ENCODE results near the gene TRIM40. TPM values are rescaled to one million over a fixed set of nuclear protein-coding genes. Genes with fewer than 3 reads are reported as not detected.
A peak's percentile ranks its signal among the peaks of the same experiment; 100 is the strongest.

The TRIM40 gene
- total and polyA plus RNA-seq, 2 of the 13 experiments (the other 11 are each of a cell fraction or from before 2014, with no cell fraction given): 0.58 TPM; not detected in 1

- peak; percentile 93 for TF ChIP-seq DRAP1 (CRISPR knock-in tag; IDR thresholded peaks at IDR 0.05)
- no peak for TF ChIP-seq ZNF615 (CRISPR knock-in tag; IDR thresholded peaks at IDR 0.05; ENCODE audit: borderline replicate concordance)
- no peak for TF ChIP-seq TRIM22 (IDR thresholded peaks at IDR 0.05)
- TF ChIP-seq ZBTB20 (CRISPR knock-in tag; IDR thresholded peaks at IDR 0.05; ENCODE audit: borderline replicate concordance, low read depth): no peak; the same call in 1 of the 2 replicates
- peak; percentile 96 for TF ChIP-seq ERF (CRISPR knock-in tag; IDR thresholded peaks at IDR 0.05)
- 0 out of 2 replicates have a peak, but pooled peaks have one; percentile 13 for TF ChIP-seq SOX13 (IDR thresholded peaks at IDR 0.05)
- peak in 1 of 2 experiments; percentile 42; a peak in 2 of 4 replicates for TF ChIP-seq SOX13 (CRISPR knock-in tag; conservative IDR thresholded peaks at IDR 0.05 in 1 of 2, IDR thresholded peaks at IDR 0.05 in 1 of 2)
- peak; percentile 48 for TF ChIP-seq RARA (CRISPR knock-in tag; IDR thresholded peaks at IDR 0.05)
- peak; percentile 82; the same call in 1 of the 2 replicates for TF ChIP-seq ZNF20 (CRISPR knock-in tag; IDR thresholded peaks at IDR 0.05)
- TF ChIP-seq ZNF550 (CRISPR knock-in tag; IDR thresholded peaks at IDR 0.05; ENCODE audit: borderline replicate concordance): peak; percentile 35; the same call in 1 of the 2 replicates
- peak; percentile 78; the same call in 1 of the 2 replicates for TF ChIP-seq TFDP1 (CRISPR knock-in tag; IDR thresholded peaks at IDR 0.05; ENCODE audit: borderline replicate concordance)
- TF ChIP-seq HNF1B (CRISPR knock-in tag; IDR thresholded peaks at IDR 0.05): peak; percentile 82
- TF ChIP-seq ZNF362 (CRISPR knock-in tag; IDR thresholded peaks at IDR 0.05; ENCODE audit: borderline replicate concordance): peak; percentile 8; the same call in 1 of the 2 replicates
- TF ChIP-seq MTERF4 (CRISPR knock-in tag; IDR thresholded peaks at IDR 0.05): peak; percentile 39; the same call in 1 of the 2 replicates
- no peak for TF ChIP-seq REL (CRISPR knock-in tag; conservative IDR thresholded peaks at IDR 0.05)
- no peak for TF ChIP-seq ZNF432 (CRISPR knock-in tag; IDR thresholded peaks at IDR 0.05; ENCODE audit: borderline replicate concordance)
- peak; percentile 88; the same call in 1 of the 2 replicates for TF ChIP-seq KLF11 (CRISPR knock-in tag; IDR thresholded peaks at IDR 0.05)
- TF ChIP-seq TOE1 (CRISPR knock-in tag; IDR thresholded peaks at IDR 0.05): 0 out of 2 replicates have a peak, but pooled peaks have one; percentile 27
Observed at GRCh38 chr6:30101444-30102413, 34.2 kb upstream of the TRIM40 start (continued).

Measured in HepG2 (cell line).